GM18526 (cell line): ENCODE measurements around the gene THOC5.

Source experiments
- POLR2A ChIP-seq: IDR thresholded peaks from 3 replicates; pipeline ENCODE4 v1.6.1; 2011; ENCODE audit not compliant: insufficient read length; ENCODE audit errors: extremely low read depth

Gene THOC5

DNA sequence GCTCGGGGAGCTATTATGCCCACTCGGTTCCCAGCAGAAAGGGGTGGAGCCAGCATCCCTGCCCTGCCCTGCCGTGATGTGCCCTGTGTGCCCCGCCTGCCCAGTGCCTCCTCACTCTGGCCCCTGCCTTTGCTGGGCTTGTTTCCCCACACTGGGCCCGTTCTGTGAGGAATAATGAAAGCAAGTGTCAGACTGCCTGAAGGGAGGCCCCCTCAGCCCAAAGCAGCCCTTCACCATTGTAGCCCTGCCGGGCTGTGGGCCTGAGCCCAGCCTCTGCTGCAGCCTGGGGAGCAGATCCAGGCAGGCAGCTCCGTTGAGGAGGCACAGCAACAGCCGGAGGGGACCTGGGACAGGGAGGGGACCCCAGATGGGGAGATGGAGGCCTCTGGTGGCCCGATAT, 93.8 kb downstream of the THOC5 start:
- TF ChIP-seq POLR2A = no peak

DNA sequence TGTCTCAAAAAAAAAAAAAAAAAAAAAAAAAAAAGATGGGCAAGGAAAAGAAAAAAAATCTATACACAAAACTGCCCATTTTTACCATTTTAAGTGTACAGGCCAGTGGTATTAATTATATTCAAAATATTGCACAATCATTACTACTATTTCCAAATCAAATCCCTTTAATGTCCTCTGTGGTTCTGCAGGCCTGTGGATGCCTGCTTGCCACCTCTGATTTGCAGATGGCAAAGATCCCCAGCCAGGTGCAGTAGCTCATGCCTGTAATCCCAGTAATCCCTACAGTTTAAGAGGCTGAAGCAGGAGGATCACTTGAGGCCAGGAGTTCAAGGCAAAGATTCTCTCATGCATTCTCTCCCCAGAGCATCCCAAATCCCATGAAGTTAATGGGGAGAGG, 95.0 kb downstream of the THOC5 start:
- TF ChIP-seq POLR2A = no peak

DNA sequence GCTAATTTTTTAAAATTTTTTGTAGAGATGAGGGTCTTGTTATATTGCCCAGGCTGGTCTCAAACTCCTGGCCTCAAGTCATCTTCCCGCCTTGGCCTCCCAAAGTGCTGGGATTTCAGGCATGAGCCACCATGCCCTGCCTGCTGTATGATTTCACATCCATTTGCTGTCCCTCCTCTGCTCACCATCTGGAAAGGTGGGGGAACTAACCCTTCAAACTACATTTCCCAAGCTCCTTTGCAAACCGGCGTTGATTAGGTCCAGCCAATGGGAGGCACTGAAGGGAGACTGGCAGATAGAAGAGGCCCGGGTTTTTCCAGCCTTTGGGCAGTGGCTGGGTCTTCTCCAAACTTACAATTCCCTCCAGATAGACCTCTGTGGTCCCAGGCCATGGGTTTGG, 95.8 kb downstream of the THOC5 start:
- no peak for TF ChIP-seq POLR2A

DNA sequence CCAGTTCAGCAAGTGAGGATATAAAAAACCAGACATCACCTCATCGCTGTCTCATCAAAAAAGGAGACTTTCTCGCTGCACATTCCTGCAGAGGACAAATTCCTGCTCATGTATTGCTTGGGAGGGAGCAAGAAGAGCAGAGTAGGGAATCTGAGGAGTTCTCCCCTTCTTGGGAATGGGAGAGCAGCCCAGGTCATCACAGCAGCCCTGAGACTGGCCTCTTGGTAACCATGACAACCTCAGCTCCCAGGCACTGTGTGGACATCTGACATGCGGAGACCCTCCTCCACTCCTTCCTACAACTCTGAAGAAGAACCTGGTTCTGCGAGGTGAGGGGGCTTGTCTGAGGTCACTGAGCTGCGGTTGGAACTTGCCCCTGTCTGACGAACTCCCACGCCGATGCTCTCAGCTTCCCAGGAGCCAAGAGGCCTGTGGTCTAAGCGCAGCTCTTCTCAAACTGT, 97.3 kb downstream of the THOC5 start:
- TF ChIP-seq POLR2A = no peak
